ENCODE data around the gene SCN2B. TPM values are rescaled to one million over a fixed set of nuclear protein-coding genes. Genes with fewer than 3 reads are reported as not detected.

The SCN2B gene
- polyA plus RNA-seq, 1 donor from 2014 or later = 1.1 TPM

GRCh38 chr11:118171269-118172062, 5.0 kb downstream of the SCN2B start:
- Histone ChIP-seq H3K4me2 (ENCODE audit: low read length) (no peak overlapping the region), H2AFZ (ENCODE audit: low read depth, low read length) (no peak overlapping the region), H3K36me3 (ENCODE audit: insufficient read depth, low read length) (no peaks in the 10 kb centered on the region), H3K9ac (ENCODE audit: low read length) (peak overlapping the region; percentile 9), H3K79me2 (replicated peaks; ENCODE audit: insufficient read depth, low read length) (no peaks in the 10 kb centered on the region), H3K27me3 (ENCODE audit: insufficient read depth, low read depth, low read length) (peaks cover 17% of the 10 kb centered on the region), H4K20me1 (ENCODE audit: insufficient read depth) (no peaks in the 10 kb centered on the region), H3F3A (ENCODE audit: insufficient read depth, low read length, poor library complexity, severe bottlenecking) (no peaks in the 10 kb centered on the region), H3K27ac (ENCODE audit: low read length) (no peak overlapping the region), H3K9me2 (ENCODE audit: insufficient read depth, low read length) (no peaks in the 10 kb centered on the region), H3K4me3 (ENCODE audit: low read length) (peak overlapping the region; percentile 51), H3K9me3 (ENCODE audit: low read length) (no peaks in the 10 kb centered on the region)
- TF ChIP-seq RAD21 (conservative IDR thresholded peaks at IDR 0.05) (peak; percentile 86), POLR2AphosphoS5 (IDR thresholded peaks at IDR 0.05) (no peak), REST (IDR thresholded peaks at IDR 0.05; ENCODE audit: borderline replicate concordance) (no peak), EP300 (conservative IDR thresholded peaks at IDR 0.05; ENCODE audit: poor library complexity, severe bottlenecking) (no peak), EZH2 (IDR thresholded peaks at IDR 0.05; ENCODE audit: borderline replicate concordance, insufficient read depth, low read length, poor library complexity, severe bottlenecking) (no peak), TAF1 (IDR thresholded peaks at IDR 0.05; ENCODE audit: low read depth) (no peak), MXI1 (conservative IDR thresholded peaks at IDR 0.05; ENCODE audit: poor library complexity, severe bottlenecking) (peak; percentile 26), SMC3 (conservative IDR thresholded peaks at IDR 0.05; ENCODE audit: poor library complexity) (peak; percentile 87), CTCF (IDR thresholded peaks at IDR 0.05; ENCODE audit: poor library complexity, severe bottlenecking) (peak; percentile 93)

GRCh38 chr11:118170882-118171268, 5.6 kb downstream of the SCN2B start:
- H3K9ac ChIP-seq (ENCODE audit: low read length) = peak overlapping the region; percentile 9
- no peak overlapping the region for H3K4me3 ChIP-seq (ENCODE audit: low read length)
- no peak overlapping the region for H3K27ac ChIP-seq (ENCODE audit: low read length)
- peaks cover 17% of the 10 kb centered on the region for H3K27me3 ChIP-seq (ENCODE audit: insufficient read depth, low read depth, low read length)
- no peaks in the 10 kb centered on the region for H3K36me3 ChIP-seq (ENCODE audit: insufficient read depth, low read length)
- no peak overlapping the region for H2AFZ ChIP-seq (ENCODE audit: low read depth, low read length)
- no peaks in the 10 kb centered on the region for H3F3A ChIP-seq (ENCODE audit: insufficient read depth, low read length, poor library complexity, severe bottlenecking)
- H3K79me2 ChIP-seq (replicated peaks; ENCODE audit: insufficient read depth, low read length) = no peaks in the 10 kb centered on the region
- H3K9me3 ChIP-seq (ENCODE audit: low read length) = no peaks in the 10 kb centered on the region
- no peak for TF ChIP-seq MXI1 (conservative IDR thresholded peaks at IDR 0.05; ENCODE audit: poor library complexity, severe bottlenecking)
- TF ChIP-seq POLR2AphosphoS5 (IDR thresholded peaks at IDR 0.05) = no peak
- TF ChIP-seq RAD21 (conservative IDR thresholded peaks at IDR 0.05) = no peak
- no peak for TF ChIP-seq SMC3 (conservative IDR thresholded peaks at IDR 0.05; ENCODE audit: poor library complexity)
- no peak for TF ChIP-seq CTCF (IDR thresholded peaks at IDR 0.05; ENCODE audit: poor library complexity, severe bottlenecking)
- no peak for TF ChIP-seq EZH2 (IDR thresholded peaks at IDR 0.05; ENCODE audit: borderline replicate concordance, insufficient read depth, low read length, poor library complexity, severe bottlenecking)
- no peak for TF ChIP-seq TAF1 (IDR thresholded peaks at IDR 0.05; ENCODE audit: low read depth)
- no peak for TF ChIP-seq REST (IDR thresholded peaks at IDR 0.05; ENCODE audit: borderline replicate concordance)
- TF ChIP-seq EP300 (conservative IDR thresholded peaks at IDR 0.05; ENCODE audit: poor library complexity, severe bottlenecking) = no peak
- H3K4me2 ChIP-seq (ENCODE audit: low read length) = no peak overlapping the region
- H3K9me2 ChIP-seq (ENCODE audit: insufficient read depth, low read length) = no peaks in the 10 kb centered on the region
- H4K20me1 ChIP-seq (ENCODE audit: insufficient read depth) = no peaks in the 10 kb centered on the region

Measured in neural cell (in vitro differentiated cells).